HL-60/S4 (cell line): ENCODE data around the gene FGF7.

Experiments
- in situ Hi-C: fragments of 300-500 bp; cut with MboI; formaldehyde crosslinking; loops from 2 replicates; pipeline ENCODE4 v1.14.3; 2022; ENCODE audit warnings: low sequenced_read_pairs

Gene FGF7

GRCh38 chr15:49423021-49423420 lies at the start of gene FGF7:
TSS of gene FGF7 (plus strand) at chr15:49423242. CDS start at chr15:49424298, 1,056 bp downstream.
- in situ Hi-C loops, result loop anchor here (25.0 kb wide), 1 partner anchor 561 kb away; no protein-coding TSS in a partner anchor

DNA sequence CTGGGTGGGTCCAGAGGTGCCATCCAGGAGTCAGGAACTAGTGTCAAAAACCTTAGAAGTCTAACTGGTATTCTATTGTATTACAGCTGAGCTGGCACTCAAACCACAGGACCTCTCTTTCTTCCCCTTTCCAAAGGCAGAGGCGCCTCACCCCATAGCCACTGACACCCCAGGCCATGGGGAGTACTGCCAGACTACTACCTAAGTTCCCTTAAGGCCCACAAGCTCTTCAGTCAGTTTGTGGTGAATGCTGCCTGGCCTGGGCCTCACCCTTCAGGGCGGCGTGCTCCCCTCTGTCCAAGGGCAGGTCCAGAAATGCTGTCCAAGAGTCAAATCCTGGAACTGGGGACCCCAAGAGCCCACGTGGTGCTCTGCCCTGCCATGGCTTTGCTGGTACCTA lies 43.0 kb upstream of the FGF7 start:
- in situ Hi-C loops, result no loop called here

DNA sequence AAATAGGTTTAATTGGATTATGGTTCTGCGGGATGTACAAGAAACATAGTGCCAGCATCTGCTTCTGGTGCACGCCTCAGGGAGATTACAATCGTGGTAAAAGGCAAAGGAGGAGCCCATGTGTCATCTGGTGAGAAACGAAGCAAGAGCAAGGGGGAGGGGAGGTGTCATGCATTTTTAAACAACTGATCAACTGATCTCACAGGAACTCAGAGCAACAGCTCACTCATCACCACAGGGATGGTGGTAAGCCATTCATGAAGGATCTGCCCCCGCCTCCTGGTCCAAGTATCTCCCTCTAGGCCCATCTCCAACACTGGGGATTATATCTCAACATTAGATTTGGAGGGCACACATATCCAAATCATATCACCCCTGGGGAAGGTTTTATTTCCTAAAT lies 42.1 kb upstream of the FGF7 start:
- in situ Hi-C loops, result no loop called here

GRCh38 chr15:49382394-49382793 lies 40.6 kb upstream of the FGF7 start:
- in situ Hi-C loops, result no loop called here

DNA sequence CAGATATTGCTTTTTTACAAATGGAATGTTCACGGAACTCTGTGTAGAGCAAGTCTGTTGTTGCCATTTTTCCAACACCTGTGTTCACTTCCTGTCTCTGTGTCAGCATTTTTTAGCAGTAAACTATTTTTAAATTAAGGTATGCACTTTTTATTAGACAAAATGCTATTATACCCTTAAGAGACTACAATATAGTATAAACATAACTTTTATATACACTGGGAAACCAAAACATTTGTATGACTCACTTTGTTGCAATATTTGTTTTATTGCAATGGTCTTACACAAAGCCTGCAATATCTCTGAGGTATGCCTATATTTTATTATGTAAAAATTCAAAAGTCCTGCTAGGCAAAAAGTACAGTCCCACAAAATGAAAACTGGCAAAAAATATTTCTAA lies 39.8 kb upstream of the FGF7 start:
- in situ Hi-C loops, result no loop called here

GRCh38 chr15:49387471-49387870 lies 35.6 kb upstream of the FGF7 start:
- in situ Hi-C loops, result no loop called here

- in situ Hi-C loops, result loop anchor here (25.0 kb wide), 1 partner anchor 540 kb away; no protein-coding TSS in a partner anchor
Observed at GRCh38 chr15:49402515-49403296, 20.3 kb upstream of the FGF7 start.

GRCh38 chr15:49406352-49407118 lies 16.5 kb upstream of the FGF7 start:
- in situ Hi-C loops, result loop anchor here (25.0 kb wide), 1 partner anchor 544 kb away; no protein-coding TSS in a partner anchor

DNA sequence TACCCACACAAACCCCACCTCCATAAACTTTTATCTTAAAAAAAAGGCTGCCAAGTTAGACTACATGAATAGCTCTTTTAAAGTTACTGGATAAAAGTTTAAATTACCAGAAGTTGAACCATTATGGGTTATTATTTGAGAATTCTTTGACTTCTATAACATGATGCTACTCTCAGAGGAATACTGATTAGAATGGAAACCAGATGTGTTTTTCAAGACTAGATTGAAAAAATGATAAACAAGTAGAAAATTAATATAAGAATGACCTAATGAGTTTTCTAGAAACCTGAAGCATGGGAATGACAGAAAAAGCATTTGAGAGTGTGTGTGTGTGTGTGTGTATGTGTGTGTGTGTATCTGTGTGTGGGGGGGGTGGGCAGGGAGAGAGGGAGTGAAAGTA lies 12.4 kb upstream of the FGF7 start:
- in situ Hi-C loops, result loop anchor here (25.0 kb wide), 1 partner anchor 548 kb away; no protein-coding TSS in a partner anchor

- in situ Hi-C loops, result loop anchor here (25.0 kb wide), 1 partner anchor 550 kb away; no protein-coding TSS in a partner anchor
Observed at GRCh38 chr15:49412797-49413196, 10.2 kb upstream of the FGF7 start.

GRCh38 chr15:49415149-49415548 lies 7.9 kb upstream of the FGF7 start:
- in situ Hi-C loops, result loop anchor here (25.0 kb wide), 1 partner anchor 553 kb away; no protein-coding TSS in a partner anchor

DNA sequence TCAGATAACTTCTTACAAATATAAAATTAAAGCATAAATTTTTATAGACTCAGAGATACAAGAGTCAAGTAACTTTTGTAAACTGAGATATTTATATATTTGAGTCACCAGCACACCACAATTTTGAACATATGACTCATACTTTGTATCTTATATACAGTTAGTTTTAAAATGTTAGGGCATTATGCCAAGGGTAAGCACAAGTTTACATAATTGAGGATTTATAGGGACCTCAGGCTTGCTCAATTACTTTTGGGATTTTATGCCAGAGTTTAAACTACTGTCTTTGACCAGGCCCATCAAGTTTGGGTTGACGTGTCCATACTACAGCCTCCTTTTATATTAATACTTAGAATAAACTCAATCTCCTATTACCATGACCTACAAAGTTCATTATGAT lies 7.4 kb upstream of the FGF7 start:
- in situ Hi-C loops, result loop anchor here (25.0 kb wide), 1 partner anchor 553 kb away; no protein-coding TSS in a partner anchor

- in situ Hi-C loops, result loop anchor here (25.0 kb wide), 1 partner anchor 557 kb away; no protein-coding TSS in a partner anchor
Observed at GRCh38 chr15:49418811-49419210, 4.2 kb upstream of the FGF7 start.

DNA sequence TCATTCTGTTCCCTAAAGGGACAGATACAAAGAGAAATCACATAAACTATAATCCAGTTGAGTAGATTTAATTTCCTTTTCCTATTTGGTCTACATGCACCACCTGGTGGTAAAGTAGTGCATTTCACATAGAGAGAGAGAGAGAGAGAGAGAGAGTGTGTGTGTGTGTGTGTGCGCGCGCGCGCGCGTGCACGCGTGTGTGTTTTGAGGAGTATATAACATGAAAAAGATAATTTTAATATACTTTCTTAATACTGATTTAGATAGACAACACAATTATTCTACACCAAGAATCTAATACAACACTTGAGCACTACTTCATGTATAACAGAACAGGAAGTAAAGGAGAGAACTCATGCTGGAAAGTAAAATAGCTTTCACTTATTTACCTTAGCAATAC lies 1.1 kb upstream of the FGF7 start:
- in situ Hi-C loops, result loop anchor here (25.0 kb wide), 1 partner anchor 560 kb away; no protein-coding TSS in a partner anchor

- in situ Hi-C loops, result loop anchor here (25.0 kb wide), 1 partner anchor 562 kb away; no protein-coding TSS in a partner anchor
Observed at GRCh38 chr15:49423901-49424550, 984 bp downstream of the FGF7 start.

GRCh38 chr15:49424954-49425353 lies 1.9 kb downstream of the FGF7 start:
- in situ Hi-C loops, result loop anchor here (25.0 kb wide), 1 partner anchor 563 kb away; no protein-coding TSS in a partner anchor

GRCh38 chr15:49427372-49427771 lies 4.3 kb downstream of the FGF7 start:
- in situ Hi-C loops, result no loop called here

GRCh38 chr15:49428409-49429095 lies 5.5 kb downstream of the FGF7 start:
- in situ Hi-C loops, result no loop called here

DNA sequence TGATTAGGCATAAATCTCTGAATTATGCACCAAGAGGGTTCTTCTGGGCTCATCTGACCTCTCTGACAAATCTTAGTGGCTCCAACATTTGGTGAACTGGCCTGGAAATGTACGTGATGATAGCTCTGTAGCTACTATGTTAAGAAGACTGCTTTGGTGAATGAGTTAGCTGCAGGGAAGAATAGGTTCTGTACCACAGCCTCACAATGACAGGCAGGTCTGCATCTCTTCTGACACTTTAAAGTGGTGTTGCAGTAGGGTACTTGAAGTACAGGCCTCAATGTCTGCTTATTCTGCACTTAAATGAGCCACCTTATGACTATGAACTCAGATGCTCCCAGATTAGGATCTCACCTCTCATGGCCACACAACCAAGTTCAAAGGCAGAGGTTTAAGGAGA lies 7.0 kb downstream of the FGF7 start:
- in situ Hi-C loops, result no loop called here

GRCh38 chr15:49435174-49435573 lies 12.1 kb downstream of the FGF7 start:
- in situ Hi-C loops, result no loop called here
